GM19351 (cell line): ENCODE measurements around the gene EIF3K.

Experiments used
- ATAC-seq: cut with Tn5 transposase; IDR thresholded peaks from one replicate; pipeline ENCODE4 v1.9.1; 2021; ENCODE audit warnings: mild to moderate bottlenecking, moderate library complexity; ENCODE audit not compliant: unreplicated experiment

The EIF3K gene

GRCh38 chr19:38665219-38665931 is 46.4 kb downstream of the EIF3K start:
- no peak for ATAC-seq

GRCh38 chr19:38665950-38666662 is 47.1 kb downstream of the EIF3K start:
- no peak for ATAC-seq

- ATAC-seq: no peak
Measured at GRCh38 chr19:38666663-38667511, 47.9 kb downstream of the EIF3K start.

- no peak for ATAC-seq
Measured at GRCh38 chr19:38667661-38668171, 48.7 kb downstream of the EIF3K start.

GRCh38 chr19:38669552-38669951 is 50.6 kb downstream of the EIF3K start:
- no peak for ATAC-seq

- no peak for ATAC-seq
Measured at GRCh38 chr19:38670921-38671398, 52.0 kb downstream of the EIF3K start.

- no peak for ATAC-seq
Measured at GRCh38 chr19:38671654-38672053, 52.7 kb downstream of the EIF3K start.

GRCh38 chr19:38673030-38673429 is 54.0 kb downstream of the EIF3K start:
- ATAC-seq: no peak

GRCh38 chr19:38674388-38675171 is 55.6 kb downstream of the EIF3K start:
- no peak for ATAC-seq

GRCh38 chr19:38675611-38676010 is 56.6 kb downstream of the EIF3K start:
- no peak for ATAC-seq

GRCh38 chr19:38676023-38676877 is 57.3 kb downstream of the EIF3K start:
- ATAC-seq: no peak

GRCh38 chr19:38676878-38677646 is 58.1 kb downstream of the EIF3K start:
- no peak for ATAC-seq

- no peak for ATAC-seq
Measured at GRCh38 chr19:38678217-38678890, 59.4 kb downstream of the EIF3K start.

- no peak for ATAC-seq
Measured at GRCh38 chr19:38678891-38679494, 60.0 kb downstream of the EIF3K start.

- ATAC-seq: no peak
Measured at GRCh38 chr19:38679839-38680238, 60.9 kb downstream of the EIF3K start.

- ATAC-seq: no peak
Measured at GRCh38 chr19:38682195-38682867, 63.3 kb downstream of the EIF3K start.

GRCh38 chr19:38682872-38683392 is 63.9 kb downstream of the EIF3K start:
- ATAC-seq: no peak
